Liver (tissue), 9 donors: ENCODE results near the gene DMPK. TPM values are rescaled to one million over a fixed set of nuclear protein-coding genes. Genes with fewer than 3 reads are reported as not detected.

Experiments used
- DNase-seq: peaks from one replicate; pipeline ENCODE4 v3.0.0-alpha.2; 2017; ENCODE audit warnings: low spot score
- H3K27ac ChIP-seq, 2 donors: one replicate each; pipeline ENCODE4 v1.7.0; 2013; ENCODE audit warnings: inconsistent platforms in 2 of 2, low read length in 2 of 2, control low read depth in 1 of 2, low read depth in 1 of 2, mild to moderate bottlenecking in 1 of 2
- H3K27me3 ChIP-seq, 4 donors: one replicate each; pipeline versions ENCODE4 v1.6.1 to v1.7.0; 2013; ENCODE audit warnings: low read length in 3 of 4, inconsistent platforms in 1 of 4, mild to moderate bottlenecking in 1 of 4, moderate library complexity in 1 of 4; ENCODE audit not compliant: control insufficient read depth in 4 of 4, insufficient read depth in 4 of 4
- H3K36me3 ChIP-seq, 4 donors: one replicate each; pipeline versions ENCODE4 v1.6.1 to v1.7.0; 2013; ENCODE audit warnings: low read length in 3 of 4, mild to moderate bottlenecking in 3 of 4, low read depth in 1 of 4, moderate library complexity in 1 of 4; ENCODE audit not compliant: control insufficient read depth in 4 of 4, insufficient read depth in 3 of 4
- H3K4me1 ChIP-seq, 4 donors: one replicate each; pipeline versions ENCODE4 v1.6.1 to v1.7.0; 2013; ENCODE audit warnings: low read length in 3 of 4, mild to moderate bottlenecking in 3 of 4, moderate library complexity in 1 of 4; ENCODE audit not compliant: control insufficient read depth in 4 of 4, insufficient read depth in 4 of 4
- H3K4me3 ChIP-seq, 3 donors: one replicate each; pipeline versions ENCODE4 v1.6.1 to v1.7.0; 2013; ENCODE audit warnings: low read length in 3 of 3, control low read depth in 1 of 3, low read depth in 1 of 3, mild to moderate bottlenecking in 1 of 3
- H3K9ac ChIP-seq, 2 donors: one replicate each; pipeline ENCODE4 v1.7.0; 2013; ENCODE audit warnings: low read length in 2 of 2, mild to moderate bottlenecking in 2 of 2, moderate library complexity in 2 of 2, control low read depth in 1 of 2, low read depth in 1 of 2
- H3K9me3 ChIP-seq, 4 donors: one replicate each; pipeline versions ENCODE4 v1.6.1 to v1.7.0; 2013; ENCODE audit warnings: low read length in 3 of 4; ENCODE audit not compliant: control insufficient read depth in 4 of 4
- EGR1 ChIP-seq, 2 donors: IDR thresholded peaks; 2 replicates each; pipeline ENCODE4 v1.6.1; 2016 to 2018; ENCODE audit warnings: antibody characterized with exemption in 2 of 2, low read depth in 2 of 2
- FOXA1 ChIP-seq: IDR thresholded peaks from 2 replicates; pipeline ENCODE4 v1.6.1; 2016; ENCODE audit warnings: antibody characterized with exemption
- FOXA2 ChIP-seq: IDR thresholded peaks from 2 replicates; pipeline ENCODE4 v1.6.1; 2016; ENCODE audit warnings: antibody characterized with exemption
- GABPA ChIP-seq, 2 donors: IDR thresholded peaks in 1 of 2; conservative IDR thresholded peaks in 1 of 2; 2 replicates each; pipeline ENCODE4 v1.6.1; 2016; ENCODE audit warnings: antibody characterized with exemption in 2 of 2, mild to moderate bottlenecking in 1 of 2, moderate library complexity in 1 of 2
- HNF4A ChIP-seq, 2 donors: conservative IDR thresholded peaks; 2 replicates each; pipeline ENCODE4 v1.6.1; 2016; ENCODE audit warnings: antibody characterized with exemption in 2 of 2, mild to moderate bottlenecking in 2 of 2
- HNF4G ChIP-seq: IDR thresholded peaks from 2 replicates; pipeline ENCODE4 v1.6.1; 2016; ENCODE audit warnings: antibody characterized with exemption
- JUND ChIP-seq, 2 donors: IDR thresholded peaks; 2 replicates each; pipeline ENCODE4 v1.6.1; 2016; ENCODE audit warnings: antibody characterized with exemption in 2 of 2
- NR2F2 ChIP-seq: IDR thresholded peaks from 2 replicates; pipeline ENCODE4 v1.6.1; 2016; ENCODE audit warnings: antibody characterized with exemption
- RAD21 ChIP-seq, 2 donors: IDR thresholded peaks; 2 replicates each; pipeline ENCODE4 v1.6.1; 2016; ENCODE audit warnings: antibody characterized with exemption in 2 of 2, mild to moderate bottlenecking in 2 of 2
- RXRA ChIP-seq, 2 donors: IDR thresholded peaks; 2 replicates each; pipeline ENCODE4 v1.6.1; 2017 to 2018; ENCODE audit warnings: antibody characterized with exemption in 2 of 2, mild to moderate bottlenecking in 1 of 2
- SP1 ChIP-seq: IDR thresholded peaks from 2 replicates; pipeline ENCODE4 v1.6.1; 2018; ENCODE audit warnings: antibody characterized with exemption, mild to moderate bottlenecking
- TAF1 ChIP-seq: conservative IDR thresholded peaks from 2 replicates; pipeline ENCODE4 v1.6.1; 2016; ENCODE audit warnings: antibody characterized with exemption, mild to moderate bottlenecking
- YY1 ChIP-seq: IDR thresholded peaks from 2 replicates; pipeline ENCODE4 v1.6.1; 2016; ENCODE audit warnings: antibody characterized with exemption, mild to moderate bottlenecking
- WGBS: extraction: QIAGEN DNeasy Blood & Tissue Kit; methylation state at CpG from one replicate; pipeline ENCODE4 v1.1.7; 2013; 5-methylcytosine and 5-hydroxymethylcytosine counted together
- polyA plus RNA-seq, 2 donors: library from polyadenylated mRNA; stranded (reverse) in 1 of 2; unstranded in 1 of 2; fragments of 200-250 nt in 1 of 2; fragments of >200 nt in 1 of 2; fragmentation: Nextera tagmentation in 1 of 2; extraction: Ambion mirVana in 1 of 2; gene quantifications; one replicate each; pipeline versions ENCODE4 v1.2.1 to v1.2.3, GENCODE V29; 2013 to 2015
- total RNA-seq, 2 donors: library from RNA; depleted of rRNA; stranded (reverse); fragments of >200 nt; gene quantifications; one replicate each; pipeline ENCODE4 v1.2.3, GENCODE V29; 2014
- TF ChIP-seq, protein P1 (sequence below): IDR thresholded peaks from 2 replicates; pipeline ENCODE4 v1.6.1; 2016; ENCODE audit warnings: antibody characterized with exemption, mild to moderate bottlenecking
- TF ChIP-seq, protein P2 (sequence below): IDR thresholded peaks from 2 replicates; pipeline ENCODE4 v1.6.1; 2016; ENCODE audit warnings: antibody characterized with exemption
- TF ChIP-seq, protein P3 (sequence below): fragments of 150-350 bp; IDR thresholded peaks from 2 replicates; pipeline ENCODE4 v1.5.1; 2017; ENCODE audit warnings: improper control_type of control experiment, low read depth, low read length; ENCODE audit not compliant: missing input control
- TF ChIP-seq, protein P4 (sequence below): IDR thresholded peaks from 2 replicates; pipeline ENCODE4 v1.6.1; 2016; ENCODE audit warnings: antibody characterized with exemption
- TF ChIP-seq, protein P5 (sequence below): IDR thresholded peaks from 2 replicates; pipeline ENCODE4 v1.6.1; 2016; ENCODE audit warnings: antibody characterized with exemption
- donor health status: healthy.
- donor health status: healthy.
- donor health status: healthy.
- donor health status: healthy.
- donor health status: healthy.

DMPK gene
- total and polyA plus RNA-seq, 4 donors, result 1.8 to 12.5 (median 6.1) TPM

DNA sequence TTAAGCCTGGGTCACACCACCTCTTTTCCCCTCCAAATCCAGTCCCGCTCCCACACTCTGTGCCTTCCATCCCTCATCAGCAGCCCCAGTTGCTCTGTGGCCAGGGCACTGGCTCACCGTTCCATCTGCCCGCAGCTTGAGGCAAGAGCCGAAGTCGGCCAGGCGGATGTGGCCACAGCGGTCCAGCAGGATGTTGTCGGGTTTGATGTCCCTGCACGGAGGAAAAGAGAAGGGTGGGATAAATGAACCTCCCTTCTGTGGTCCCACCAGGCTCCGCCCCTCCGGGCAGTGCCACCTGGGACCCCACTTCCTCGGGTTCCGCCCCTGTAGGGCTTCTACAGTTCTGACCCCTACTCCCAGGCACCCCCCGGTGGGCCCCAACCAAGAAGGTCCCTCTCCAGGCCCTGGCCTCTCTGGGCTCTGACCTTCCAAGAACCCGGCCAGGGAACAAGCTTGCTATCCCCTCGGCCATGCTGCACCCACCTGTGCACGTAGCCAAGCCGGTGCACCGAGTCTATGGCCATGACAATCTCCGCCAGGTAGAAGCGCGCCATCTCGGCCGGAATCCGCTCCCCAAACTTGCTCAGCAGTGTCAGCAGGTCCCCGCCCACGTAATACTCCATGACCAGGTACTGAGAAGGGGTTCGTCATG, 4.2 kb downstream of the DMPK start:
- Histone ChIP-seq H3K27ac (no peak overlapping the region), H3K36me3 (no peaks in the 10 kb centered on the region), H3K4me3 (no peak overlapping the region), H3K27me3 (no peaks in the 10 kb centered on the region), H3K9ac (no peak overlapping the region), H3K4me1 (peaks cover 3 to 28% (median 10%) of the 10 kb centered on the region in 4 donors), H3K9me3 (no peaks in the 10 kb centered on the region)
- WGBS, result 96% methylated on average over 28 of the region's 28 CpGs
- no peak for DNase-seq
- no peak for TF ChIP-seq TAF1
- TF ChIP-seq, protein P1, sequence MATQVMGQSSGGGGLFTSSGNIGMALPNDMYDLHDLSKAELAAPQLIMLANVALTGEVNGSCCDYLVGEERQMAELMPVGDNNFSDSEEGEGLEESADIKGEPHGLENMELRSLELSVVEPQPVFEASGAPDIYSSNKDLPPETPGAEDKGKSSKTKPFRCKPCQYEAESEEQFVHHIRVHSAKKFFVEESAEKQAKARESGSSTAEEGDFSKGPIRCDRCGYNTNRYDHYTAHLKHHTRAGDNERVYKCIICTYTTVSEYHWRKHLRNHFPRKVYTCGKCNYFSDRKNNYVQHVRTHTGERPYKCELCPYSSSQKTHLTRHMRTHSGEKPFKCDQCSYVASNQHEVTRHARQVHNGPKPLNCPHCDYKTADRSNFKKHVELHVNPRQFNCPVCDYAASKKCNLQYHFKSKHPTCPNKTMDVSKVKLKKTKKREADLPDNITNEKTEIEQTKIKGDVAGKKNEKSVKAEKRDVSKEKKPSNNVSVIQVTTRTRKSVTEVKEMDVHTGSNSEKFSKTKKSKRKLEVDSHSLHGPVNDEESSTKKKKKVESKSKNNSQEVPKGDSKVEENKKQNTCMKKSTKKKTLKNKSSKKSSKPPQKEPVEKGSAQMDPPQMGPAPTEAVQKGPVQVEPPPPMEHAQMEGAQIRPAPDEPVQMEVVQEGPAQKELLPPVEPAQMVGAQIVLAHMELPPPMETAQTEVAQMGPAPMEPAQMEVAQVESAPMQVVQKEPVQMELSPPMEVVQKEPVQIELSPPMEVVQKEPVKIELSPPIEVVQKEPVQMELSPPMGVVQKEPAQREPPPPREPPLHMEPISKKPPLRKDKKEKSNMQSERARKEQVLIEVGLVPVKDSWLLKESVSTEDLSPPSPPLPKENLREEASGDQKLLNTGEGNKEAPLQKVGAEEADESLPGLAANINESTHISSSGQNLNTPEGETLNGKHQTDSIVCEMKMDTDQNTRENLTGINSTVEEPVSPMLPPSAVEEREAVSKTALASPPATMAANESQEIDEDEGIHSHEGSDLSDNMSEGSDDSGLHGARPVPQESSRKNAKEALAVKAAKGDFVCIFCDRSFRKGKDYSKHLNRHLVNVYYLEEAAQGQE, result no peak

DNA sequence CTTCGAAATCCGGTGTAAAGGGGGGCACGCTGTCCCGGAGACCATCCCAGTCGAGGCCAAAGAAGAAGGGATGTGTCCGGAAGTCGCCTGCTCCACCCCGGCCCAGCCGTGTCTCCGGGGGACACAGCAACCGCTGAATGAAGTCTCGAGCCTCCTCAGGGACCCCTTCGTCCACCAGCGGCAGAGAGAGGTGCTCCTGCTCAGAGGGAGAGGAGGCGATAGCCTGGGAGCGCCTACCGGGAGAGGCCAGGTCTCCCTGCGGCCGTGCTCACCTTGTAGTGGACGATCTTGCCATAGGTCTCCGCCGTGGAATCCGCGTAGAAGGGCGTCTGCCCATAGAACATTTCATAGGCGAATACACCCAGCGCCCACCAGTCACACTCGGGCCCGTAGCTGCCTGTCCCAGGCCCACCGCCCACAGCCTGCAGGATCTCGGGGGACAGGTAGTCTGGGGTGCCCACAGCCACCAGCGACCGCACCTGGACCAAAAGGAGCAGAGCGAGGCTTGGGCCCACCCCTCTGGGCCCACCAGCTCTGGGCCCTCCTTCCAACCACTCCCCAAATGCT, 4.8 kb downstream of the DMPK start:
- Histone ChIP-seq H3K9ac (no peak overlapping the region), H3K9me3 (no peaks in the 10 kb centered on the region), H3K27me3 (no peaks in the 10 kb centered on the region), H3K4me1 (peaks cover 3 to 34% (median 14%) of the 10 kb centered on the region in 4 donors), H3K36me3 (no peaks in the 10 kb centered on the region), H3K27ac (no peak overlapping the region), H3K4me3 (no peak overlapping the region)
- DNase-seq, result no peak
- TF ChIP-seq, protein P1, result no peak
- TF ChIP-seq NR2F2 (no peak), RXRA (IDR thresholded peaks at IDR 0.05) (no peak), HNF4A (conservative IDR thresholded peaks at IDR 0.05) (no peak), EGR1 (IDR thresholded peaks at IDR 0.05; ENCODE audit: low read depth in 2 of 2) (no peak), GABPA (IDR thresholded peaks at IDR 0.05 in 1 of 2, conservative IDR thresholded peaks at IDR 0.05 in 1 of 2) (no peak), FOXA1 (no peak), JUND (IDR thresholded peaks at IDR 0.05) (no peak), SP1 (no peak), FOXA2 (no peak), TAF1 (no peak), YY1 (no peak), HNF4G (no peak), RAD21 (IDR thresholded peaks at IDR 0.05) (no peak)
- TF ChIP-seq, protein P2, sequence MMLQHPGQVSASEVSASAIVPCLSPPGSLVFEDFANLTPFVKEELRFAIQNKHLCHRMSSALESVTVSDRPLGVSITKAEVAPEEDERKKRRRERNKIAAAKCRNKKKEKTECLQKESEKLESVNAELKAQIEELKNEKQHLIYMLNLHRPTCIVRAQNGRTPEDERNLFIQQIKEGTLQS, result no peak
- TF ChIP-seq, protein P3, sequence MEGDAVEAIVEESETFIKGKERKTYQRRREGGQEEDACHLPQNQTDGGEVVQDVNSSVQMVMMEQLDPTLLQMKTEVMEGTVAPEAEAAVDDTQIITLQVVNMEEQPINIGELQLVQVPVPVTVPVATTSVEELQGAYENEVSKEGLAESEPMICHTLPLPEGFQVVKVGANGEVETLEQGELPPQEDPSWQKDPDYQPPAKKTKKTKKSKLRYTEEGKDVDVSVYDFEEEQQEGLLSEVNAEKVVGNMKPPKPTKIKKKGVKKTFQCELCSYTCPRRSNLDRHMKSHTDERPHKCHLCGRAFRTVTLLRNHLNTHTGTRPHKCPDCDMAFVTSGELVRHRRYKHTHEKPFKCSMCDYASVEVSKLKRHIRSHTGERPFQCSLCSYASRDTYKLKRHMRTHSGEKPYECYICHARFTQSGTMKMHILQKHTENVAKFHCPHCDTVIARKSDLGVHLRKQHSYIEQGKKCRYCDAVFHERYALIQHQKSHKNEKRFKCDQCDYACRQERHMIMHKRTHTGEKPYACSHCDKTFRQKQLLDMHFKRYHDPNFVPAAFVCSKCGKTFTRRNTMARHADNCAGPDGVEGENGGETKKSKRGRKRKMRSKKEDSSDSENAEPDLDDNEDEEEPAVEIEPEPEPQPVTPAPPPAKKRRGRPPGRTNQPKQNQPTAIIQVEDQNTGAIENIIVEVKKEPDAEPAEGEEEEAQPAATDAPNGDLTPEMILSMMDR, result no peak
- TF ChIP-seq, protein P4, sequence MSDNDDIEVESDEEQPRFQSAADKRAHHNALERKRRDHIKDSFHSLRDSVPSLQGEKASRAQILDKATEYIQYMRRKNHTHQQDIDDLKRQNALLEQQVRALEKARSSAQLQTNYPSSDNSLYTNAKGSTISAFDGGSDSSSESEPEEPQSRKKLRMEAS, result no peak
- TF ChIP-seq, protein P5, sequence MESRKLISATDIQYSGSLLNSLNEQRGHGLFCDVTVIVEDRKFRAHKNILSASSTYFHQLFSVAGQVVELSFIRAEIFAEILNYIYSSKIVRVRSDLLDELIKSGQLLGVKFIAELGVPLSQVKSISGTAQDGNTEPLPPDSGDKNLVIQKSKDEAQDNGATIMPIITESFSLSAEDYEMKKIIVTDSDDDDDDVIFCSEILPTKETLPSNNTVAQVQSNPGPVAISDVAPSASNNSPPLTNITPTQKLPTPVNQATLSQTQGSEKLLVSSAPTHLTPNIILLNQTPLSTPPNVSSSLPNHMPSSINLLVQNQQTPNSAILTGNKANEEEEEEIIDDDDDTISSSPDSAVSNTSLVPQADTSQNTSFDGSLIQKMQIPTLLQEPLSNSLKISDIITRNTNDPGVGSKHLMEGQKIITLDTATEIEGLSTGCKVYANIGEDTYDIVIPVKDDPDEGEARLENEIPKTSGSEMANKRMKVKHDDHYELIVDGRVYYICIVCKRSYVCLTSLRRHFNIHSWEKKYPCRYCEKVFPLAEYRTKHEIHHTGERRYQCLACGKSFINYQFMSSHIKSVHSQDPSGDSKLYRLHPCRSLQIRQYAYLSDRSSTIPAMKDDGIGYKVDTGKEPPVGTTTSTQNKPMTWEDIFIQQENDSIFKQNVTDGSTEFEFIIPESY, result no peak
- WGBS, result 97% methylated on average over 34 of the region's 34 CpGs
